IMR-90 (cell line): ENCODE data around the gene GALNT17. TPM values are rescaled to one million over a fixed set of nuclear protein-coding genes. Genes with fewer than 3 reads are reported as not detected.

Experiments used
- ATAC-seq: fragments of 200-7000 bp; cut with Tn5 transposase; 2 replicates; pipeline ENCODE4 v1.9.1; 2020; ENCODE audit warnings: low read depth, mild to moderate bottlenecking, moderate library complexity
- BruUV-seq: library from RNA; stranded (reverse); fragments of 400-500 nt; replicated peaks from 2 replicates; lab custom pipeline; 2021; lab: Mats Ljungman, UMichigan
- CTCF ChIA-PET: fragments of 300-600 bp; formaldehyde crosslinking; extraction: SDS; loops from one replicate; lab custom pipeline; 2021; ENCODE audit warnings: antibody characterized with exemption; lab: Yijun Ruan, JAX
- POLR2A ChIA-PET: fragments of 300-600 bp; sonication (Branson Sonifier 250); formaldehyde crosslinking; loops from one replicate; lab custom pipeline; 2022; ENCODE audit warnings: antibody characterized with exemption; ENCODE audit not compliant: unreplicated experiment; lab: Charles Lee
- DNase-seq: peaks from one replicate; pipeline ENCODE4 v3.0.0; 2013
- H2AFZ ChIP-seq: replicated peaks from 2 replicates; pipeline ENCODE3; 2013; ENCODE audit warnings: low read length, mild to moderate bottlenecking; ENCODE audit not compliant: poor library complexity
- H2AK5ac ChIP-seq: 2 replicates; pipeline ENCODE4 v1.6.1; 2013; ENCODE audit warnings: low read depth, low read length, inconsistent platforms
- H2AK9ac ChIP-seq: replicated peaks from 2 replicates; pipeline ENCODE3; 2013; ENCODE audit warnings: mild to moderate bottlenecking, low read depth, low read length, moderate library complexity; ENCODE audit not compliant: poor library complexity
- H2BK120ac ChIP-seq: 2 replicates; pipeline ENCODE4 v1.6.1; 2013; ENCODE audit warnings: low read depth, low read length, inconsistent platforms
- H2BK15ac ChIP-seq: 3 replicates; pipeline ENCODE4 v1.6.1; 2013; ENCODE audit warnings: low read depth, low read length, inconsistent platforms
- H2BK20ac ChIP-seq: 2 replicates; pipeline ENCODE4 v1.6.1; 2013; ENCODE audit warnings: low read depth, mild to moderate bottlenecking, inconsistent platforms, low read length, moderate library complexity
- H2BK5ac ChIP-seq: 2 replicates; pipeline ENCODE4 v1.6.1; 2013; ENCODE audit warnings: mild to moderate bottlenecking, low read depth, low read length, inconsistent platforms; ENCODE audit not compliant: poor library complexity, severe bottlenecking
- H3K14ac ChIP-seq: replicated peaks from 2 replicates; pipeline ENCODE4 v1.6.1; 2013; ENCODE audit warnings: low read depth, low read length, inconsistent platforms
- H3K18ac ChIP-seq: 2 replicates; pipeline ENCODE4 v1.6.1; 2013; ENCODE audit warnings: low read depth, low read length, control low read depth
- H3K23ac ChIP-seq: 2 replicates; pipeline ENCODE4 v1.6.1; 2013; ENCODE audit warnings: low read depth, low read length, inconsistent platforms
- H3K27ac ChIP-seq: 2 replicates; pipeline ENCODE4 v1.5.1; 2013; ENCODE audit warnings: mild to moderate bottlenecking, control low read depth, low read length; ENCODE audit not compliant: insufficient read depth
- H3K27me3 ChIP-seq: 2 replicates; pipeline ENCODE4 v1.6.1; 2013; ENCODE audit warnings: low read length; ENCODE audit not compliant: control insufficient read depth, insufficient read depth
- H3K36me3 ChIP-seq: 2 replicates; pipeline ENCODE4 v1.6.1; 2013; ENCODE audit warnings: low read length, mixed read lengths; ENCODE audit not compliant: control insufficient read depth, insufficient read depth
- H3K4ac ChIP-seq: 2 replicates; pipeline ENCODE4 v1.6.1; 2013; ENCODE audit warnings: low read depth, low read length, inconsistent platforms
- H3K4me1 ChIP-seq: 2 replicates; pipeline ENCODE4 v1.6.1; 2013; ENCODE audit warnings: low read length, mixed read lengths; ENCODE audit not compliant: control insufficient read depth, insufficient read depth
- H3K4me2 ChIP-seq: 2 replicates; pipeline ENCODE4 v1.6.1; 2013; ENCODE audit warnings: low read depth, mild to moderate bottlenecking, control low read depth, low read length, moderate library complexity
- H3K4me3 ChIP-seq: 2 replicates; pipeline ENCODE4 v1.5.1; 2013; ENCODE audit warnings: low read depth, mild to moderate bottlenecking, control low read depth, low read length, moderate library complexity; ENCODE audit not compliant: insufficient read depth
- H3K56ac ChIP-seq: 2 replicates; pipeline ENCODE4 v1.6.1; 2013; ENCODE audit warnings: low read length, inconsistent platforms; ENCODE audit not compliant: insufficient read depth; ENCODE audit errors: extremely low read depth
- H3K79me1 ChIP-seq, 2 experiments: 2 replicates each; pipeline ENCODE4 v1.6.1; 2013; ENCODE audit warnings: low read length in 2 of 2, inconsistent platforms in 1 of 2, low read depth in 1 of 2
- H3K9ac ChIP-seq: 2 replicates; pipeline ENCODE4 v1.6.1; 2013; ENCODE audit warnings: low read depth, low read length, control low read depth
- H3K9me1 ChIP-seq: 2 replicates; pipeline ENCODE4 v1.6.1; 2013; ENCODE audit warnings: low read length, inconsistent platforms; ENCODE audit not compliant: insufficient read depth
- H3K9me3 ChIP-seq: 2 replicates; pipeline ENCODE4 v1.6.1; 2013; ENCODE audit warnings: low read length; ENCODE audit not compliant: control insufficient read depth, insufficient read depth
- H4K20me1 ChIP-seq: 2 replicates; pipeline ENCODE4 v1.6.1; 2013; ENCODE audit warnings: low read length, inconsistent platforms; ENCODE audit not compliant: insufficient read depth
- H4K5ac ChIP-seq: 2 replicates; pipeline ENCODE4 v1.6.1; 2013; ENCODE audit warnings: mild to moderate bottlenecking, low read depth, low read length, control low read depth
- H4K8ac ChIP-seq, 2 experiments: 2 replicates each; pipeline ENCODE4 v1.6.1; 2013; ENCODE audit warnings: low read depth in 2 of 2, low read length in 2 of 2, control low read depth in 1 of 2, inconsistent platforms in 1 of 2
- H4K91ac ChIP-seq: 2 replicates; pipeline ENCODE4 v1.6.1; 2013; ENCODE audit warnings: low read depth, low read length, inconsistent platforms; ENCODE audit not compliant: insufficient read depth
- BHLHE40 ChIP-seq: fragments of 150-350 bp; IDR thresholded peaks from 2 replicates; pipeline ENCODE4 v1.6.1; 2016; ENCODE audit warnings: mild to moderate bottlenecking, low read depth, low read length
- CHD1 ChIP-seq: IDR thresholded peaks from 2 replicates; pipeline ENCODE4 v1.6.1; 2012; ENCODE audit warnings: low read depth, low read length, improper control_type of control experiment
- CTCF ChIP-seq: conservative IDR thresholded peaks from 2 replicates; pipeline ENCODE4 v1.5.1; 2012; ENCODE audit warnings: mild to moderate bottlenecking, low read depth, low read length, improper control_type of control experiment
- ELK1 ChIP-seq: fragments of 150-350 bp; IDR thresholded peaks from 2 replicates; pipeline ENCODE4 v1.6.1; 2016; ENCODE audit warnings: low read depth, mild to moderate bottlenecking, low read length, moderate library complexity, borderline replicate concordance
- FOS ChIP-seq: fragments of 150-350 bp; IDR thresholded peaks from 2 replicates; pipeline ENCODE4 v1.6.1; 2016; ENCODE audit warnings: low read depth, low read length
- MAFK ChIP-seq: IDR thresholded peaks from 2 replicates; pipeline ENCODE4 v1.6.1; 2012; ENCODE audit warnings: low read depth, low read length, improper control_type of control experiment
- MAZ ChIP-seq: IDR thresholded peaks from 2 replicates; pipeline ENCODE4 v1.6.1; 2012; ENCODE audit warnings: low read depth, mild to moderate bottlenecking, low read length, improper control_type of control experiment, moderate library complexity, borderline replicate concordance
- RAD21 ChIP-seq: IDR thresholded peaks from 2 replicates; pipeline ENCODE4 v1.6.1; 2012; ENCODE audit warnings: low read length, improper control_type of control experiment
- RCOR1 ChIP-seq: IDR thresholded peaks from 2 replicates; pipeline ENCODE4 v1.6.1; 2012; ENCODE audit warnings: mild to moderate bottlenecking, low read length, improper control_type of control experiment; ENCODE audit not compliant: insufficient replicate concordance
- RFX5 ChIP-seq: IDR thresholded peaks from 2 replicates; pipeline ENCODE4 v1.8.0; 2012; ENCODE audit warnings: low read depth, mild to moderate bottlenecking, low read length, moderate library complexity
- USF2 ChIP-seq: fragments of 150-350 bp; IDR thresholded peaks from 2 replicates; pipeline ENCODE4 v1.6.1; 2017; ENCODE audit warnings: mild to moderate bottlenecking, antibody characterized with exemption, low read length, low read depth
- WGBS, 2 experiments: methylation state at CpG; one replicate each; pipeline versions ENCODE4 v1.1.5 to v1.1.7; 2013; ENCODE audit warnings: missing lambda C conversion rate in 2 of 2; ENCODE audit not compliant: insufficient read length in 1 of 2; ENCODE audit errors: extremely low coverage in 2 of 2; 5-methylcytosine and 5-hydroxymethylcytosine counted together
- dilution Hi-C: fragments of 300-500 bp; cut with HindIII; formaldehyde crosslinking; loops from one replicate; pipeline ENCODE4 v1.14.3; 2018; ENCODE audit warnings: low sequenced_read_pairs; ENCODE audit not compliant: unreplicated experiment
- in situ Hi-C: fragments of 300-500 bp; cut with MboI; formaldehyde crosslinking; loops from 3 replicates; pipeline ENCODE4 v1.14.3; 2019; ENCODE audit warnings: low sequenced_read_pairs, inconsistent platforms, mixed read lengths
- intact Hi-C: fragments of 100-400 bp; cut with micrococcal nuclease; formaldehyde crosslinking; loops from 2 replicates; pipeline ENCODE4 v1.10.0; 2022
- polyA plus RNA-seq, 3 experiments: library from polyadenylated mRNA; depleted of rRNA; stranded (reverse); fragments of >200 nt; gene quantifications; 2 replicates each; pipeline ENCODE4 v1.2.3, GENCODE V29; 2012; ENCODE audit warnings: low replicate concordance in 1 of 3
- total RNA-seq: library from RNA; depleted of rRNA; stranded (reverse); fragments of >200 nt; gene quantifications from 2 replicates; pipeline ENCODE4 v1.2.3, GENCODE V29; 2012

Gene GALNT17
- total and polyA plus RNA-seq, 2 of the 4 experiments (the other 2 are of a cell fraction) = not detected

GRCh38 chr7:71210220-71210619 lies 78.3 kb downstream of the GALNT17 start:
- intact Hi-C loops = no loop called here
- Histone ChIP-seq H3K4me3 (no peak overlapping the region), H3K27me3 (no peaks in the 10 kb centered on the region), H3K36me3 (no peaks in the 10 kb centered on the region), H3K18ac (no peak overlapping the region), H2BK15ac (no peak overlapping the region), H3K9me1 (no peaks in the 10 kb centered on the region), H4K5ac (no peak overlapping the region), H2BK120ac (no peak overlapping the region), H3K4ac (no peak overlapping the region), H2BK20ac (no peak overlapping the region), H2BK5ac (no peak overlapping the region), H4K91ac (no peak overlapping the region), H2AK9ac (no peak overlapping the region), H3K4me1 (no peaks in the 10 kb centered on the region), H3K56ac (no peak overlapping the region), H3K9ac (no peak overlapping the region), H2AFZ (no peak overlapping the region), H3K9me3 (peaks cover 7% of the 10 kb centered on the region), H3K27ac (no peak overlapping the region), H2AK5ac (no peak overlapping the region), H3K23ac (no peak overlapping the region), H3K14ac (no peak overlapping the region), H4K20me1 (no peaks in the 10 kb centered on the region), H3K79me1 (no peaks in the 10 kb centered on the region), H3K4me2 (no peak overlapping the region), H4K8ac (no peak overlapping the region)
- BruUV-seq = no TSS peak
- dilution Hi-C loops = no loop called here
- POLR2A ChIA-PET = no interaction called here
- no peak for TF ChIP-seq RCOR1
- no peak for TF ChIP-seq MAFK
- TF ChIP-seq FOS = no peak
- TF ChIP-seq CHD1 = no peak
- TF ChIP-seq ELK1 = no peak
- TF ChIP-seq CTCF = no peak
- TF ChIP-seq RAD21 = no peak
- no peak for TF ChIP-seq RFX5
- no peak for TF ChIP-seq BHLHE40
- TF ChIP-seq MAZ = no peak
- no peak for TF ChIP-seq USF2
- in situ Hi-C loops = no loop called here
- CTCF ChIA-PET = no interaction called here
- WGBS, 2 experiments = no CpG with 5 or more reads among the region's 5 CpGs
- DNase-seq (no peak), ATAC-seq (no peak)
